Measurements from ENCODE around the gene RPS23. TPM values are rescaled to one million over a fixed set of nuclear protein-coding genes. Genes with fewer than 3 reads are reported as not detected.

The RPS23 gene
- polyA plus RNA-seq, 2 donors, result 1,380 to 2,621 TPM

- no peaks in the 10 kb centered on the region for H3K4me1 ChIP-seq (ENCODE audit: control insufficient read depth in 2 of 2, insufficient read depth in 2 of 2, low read length in 1 of 2)
- H3K27me3 ChIP-seq (ENCODE audit: control insufficient read depth in 1 of 2, insufficient read depth in 2 of 2, low read length in 2 of 2), result no peaks in the 10 kb centered on the region
- H3K4me3 ChIP-seq (ENCODE audit: low read depth in 1 of 2, low read length in 2 of 2), result no peak overlapping the region
- H3K9me3 ChIP-seq (ENCODE audit: control insufficient read depth in 2 of 2, insufficient read depth in 1 of 2, low read depth in 1 of 2, low read length in 1 of 2), result no peaks in the 10 kb centered on the region
- peaks cover 0 to 2% of the 10 kb centered on the region in 2 donors for H3K36me3 ChIP-seq (ENCODE audit: control insufficient read depth in 2 of 2, insufficient read depth in 2 of 2, low read length in 1 of 2)
- H3K27ac ChIP-seq (ENCODE audit: low read depth in 2 of 2, low read length in 1 of 2), result no peak overlapping the region
- 55% methylated on average over 17 of the region's 17 CpGs for WGBS, 2 donors
Measured at GRCh38 chr5:82312373-82312856, 34.3 kb upstream of the RPS23 start.

- H3K27ac ChIP-seq (ENCODE audit: low read depth in 2 of 2, low read length in 1 of 2), result no peak overlapping the region
- H3K4me1 ChIP-seq (ENCODE audit: control insufficient read depth in 2 of 2, insufficient read depth in 2 of 2, low read length in 1 of 2), result no peaks in the 10 kb centered on the region
- no peaks in the 10 kb centered on the region for H3K27me3 ChIP-seq (ENCODE audit: control insufficient read depth in 1 of 2, insufficient read depth in 2 of 2, low read length in 2 of 2)
- no peaks in the 10 kb centered on the region for H3K9me3 ChIP-seq (ENCODE audit: control insufficient read depth in 2 of 2, insufficient read depth in 1 of 2, low read depth in 1 of 2, low read length in 1 of 2)
- H3K4me3 ChIP-seq (ENCODE audit: low read depth in 1 of 2, low read length in 2 of 2), result no peak overlapping the region
- WGBS, 2 donors, result 67 to 75% methylated on average over 4 of the region's 4 CpGs
- peaks cover 0 to 2% of the 10 kb centered on the region in 2 donors for H3K36me3 ChIP-seq (ENCODE audit: control insufficient read depth in 2 of 2, insufficient read depth in 2 of 2, low read length in 1 of 2)
Measured at GRCh38 chr5:82309091-82309531, 31.0 kb upstream of the RPS23 start.

DNA sequence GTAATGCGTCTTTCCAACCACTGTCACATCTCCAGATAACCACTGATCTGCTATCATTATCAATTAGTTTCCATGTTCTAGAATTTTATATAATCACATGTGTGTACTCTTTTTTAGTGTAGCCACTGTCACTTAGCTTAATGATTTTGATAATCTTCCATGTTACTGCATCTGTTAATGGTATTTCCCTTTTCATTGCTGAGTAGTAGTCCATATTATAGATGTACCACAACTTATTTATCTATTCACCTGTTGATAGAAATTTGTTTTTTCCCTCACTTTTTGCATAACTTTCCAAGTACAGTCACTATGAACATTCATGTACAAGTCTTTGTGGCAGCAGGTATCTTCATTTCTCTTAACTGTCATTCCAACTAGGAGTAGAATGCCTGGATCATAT, 30.3 kb upstream of the RPS23 start:
- WGBS, 2 donors, result 96 to 100% methylated on average over 1 of the region's 1 CpG
- H3K36me3 ChIP-seq (ENCODE audit: control insufficient read depth in 2 of 2, insufficient read depth in 2 of 2, low read length in 1 of 2), result peaks cover 0 to 2% of the 10 kb centered on the region in 2 donors
- H3K4me3 ChIP-seq (ENCODE audit: low read depth in 1 of 2, low read length in 2 of 2), result no peak overlapping the region
- H3K27ac ChIP-seq (ENCODE audit: low read depth in 2 of 2, low read length in 1 of 2), result no peak overlapping the region
- H3K9me3 ChIP-seq (ENCODE audit: control insufficient read depth in 2 of 2, insufficient read depth in 1 of 2, low read depth in 1 of 2, low read length in 1 of 2), result no peaks in the 10 kb centered on the region
- no peaks in the 10 kb centered on the region for H3K4me1 ChIP-seq (ENCODE audit: control insufficient read depth in 2 of 2, insufficient read depth in 2 of 2, low read length in 1 of 2)
- H3K27me3 ChIP-seq (ENCODE audit: control insufficient read depth in 1 of 2, insufficient read depth in 2 of 2, low read length in 2 of 2), result no peaks in the 10 kb centered on the region

GRCh38 chr5:82307451-82307850, 29.3 kb upstream of the RPS23 start:
- no peaks in the 10 kb centered on the region for H3K27me3 ChIP-seq (ENCODE audit: control insufficient read depth in 1 of 2, insufficient read depth in 2 of 2, low read length in 2 of 2)
- H3K27ac ChIP-seq (ENCODE audit: low read depth in 2 of 2, low read length in 1 of 2), result no peak overlapping the region
- 57% methylated on average over 3 of the region's 3 CpGs for WGBS, 2 donors
- no peaks in the 10 kb centered on the region for H3K4me1 ChIP-seq (ENCODE audit: control insufficient read depth in 2 of 2, insufficient read depth in 2 of 2, low read length in 1 of 2)
- H3K36me3 ChIP-seq (ENCODE audit: control insufficient read depth in 2 of 2, insufficient read depth in 2 of 2, low read length in 1 of 2), result peaks cover 0 to 2% of the 10 kb centered on the region in 2 donors
- H3K9me3 ChIP-seq (ENCODE audit: control insufficient read depth in 2 of 2, insufficient read depth in 1 of 2, low read depth in 1 of 2, low read length in 1 of 2), result no peaks in the 10 kb centered on the region
- H3K4me3 ChIP-seq (ENCODE audit: low read depth in 1 of 2, low read length in 2 of 2), result no peak overlapping the region

GRCh38 chr5:82306151-82306550, 28.0 kb upstream of the RPS23 start:
- no peak overlapping the region for H3K4me3 ChIP-seq (ENCODE audit: low read depth in 1 of 2, low read length in 2 of 2)
- no peaks in the 10 kb centered on the region for H3K9me3 ChIP-seq (ENCODE audit: control insufficient read depth in 2 of 2, insufficient read depth in 1 of 2, low read depth in 1 of 2, low read length in 1 of 2)
- H3K27ac ChIP-seq (ENCODE audit: low read depth in 2 of 2, low read length in 1 of 2), result no peak overlapping the region
- H3K27me3 ChIP-seq (ENCODE audit: control insufficient read depth in 1 of 2, insufficient read depth in 2 of 2, low read length in 2 of 2), result no peaks in the 10 kb centered on the region
- no peaks in the 10 kb centered on the region for H3K4me1 ChIP-seq (ENCODE audit: control insufficient read depth in 2 of 2, insufficient read depth in 2 of 2, low read length in 1 of 2)
- no peaks in the 10 kb centered on the region for H3K36me3 ChIP-seq (ENCODE audit: control insufficient read depth in 2 of 2, insufficient read depth in 2 of 2, low read length in 1 of 2)
- WGBS, 2 donors, result 80 to 83% methylated on average over 2 of the region's 2 CpGs

- H3K9me3 ChIP-seq (ENCODE audit: control insufficient read depth in 2 of 2, insufficient read depth in 1 of 2, low read depth in 1 of 2, low read length in 1 of 2), result no peaks in the 10 kb centered on the region
- WGBS, 2 donors, result 94 to 97% methylated on average over 3 of the region's 3 CpGs
- no peak overlapping the region for H3K27ac ChIP-seq (ENCODE audit: low read depth in 2 of 2, low read length in 1 of 2)
- H3K4me3 ChIP-seq (ENCODE audit: low read depth in 1 of 2, low read length in 2 of 2), result no peak overlapping the region
- no peaks in the 10 kb centered on the region for H3K27me3 ChIP-seq (ENCODE audit: control insufficient read depth in 1 of 2, insufficient read depth in 2 of 2, low read length in 2 of 2)
- no peaks in the 10 kb centered on the region for H3K36me3 ChIP-seq (ENCODE audit: control insufficient read depth in 2 of 2, insufficient read depth in 2 of 2, low read length in 1 of 2)
- H3K4me1 ChIP-seq (ENCODE audit: control insufficient read depth in 2 of 2, insufficient read depth in 2 of 2, low read length in 1 of 2), result no peaks in the 10 kb centered on the region
Measured at GRCh38 chr5:82301190-82301589, 23.0 kb upstream of the RPS23 start.

- H3K9me3 ChIP-seq (ENCODE audit: control insufficient read depth in 2 of 2, insufficient read depth in 1 of 2, low read depth in 1 of 2, low read length in 1 of 2), result no peaks in the 10 kb centered on the region
- WGBS, 2 donors, result 41 to 48% methylated on average over 2 of the region's 2 CpGs
- no peaks in the 10 kb centered on the region for H3K27me3 ChIP-seq (ENCODE audit: control insufficient read depth in 1 of 2, insufficient read depth in 2 of 2, low read length in 2 of 2)
- no peak overlapping the region for H3K4me3 ChIP-seq (ENCODE audit: low read depth in 1 of 2, low read length in 2 of 2)
- H3K36me3 ChIP-seq (ENCODE audit: control insufficient read depth in 2 of 2, insufficient read depth in 2 of 2, low read length in 1 of 2), result no peaks in the 10 kb centered on the region
- no peaks in the 10 kb centered on the region for H3K4me1 ChIP-seq (ENCODE audit: control insufficient read depth in 2 of 2, insufficient read depth in 2 of 2, low read length in 1 of 2)
- no peak overlapping the region for H3K27ac ChIP-seq (ENCODE audit: low read depth in 2 of 2, low read length in 1 of 2)
Measured at GRCh38 chr5:82298668-82299067, 20.5 kb upstream of the RPS23 start.

DNA sequence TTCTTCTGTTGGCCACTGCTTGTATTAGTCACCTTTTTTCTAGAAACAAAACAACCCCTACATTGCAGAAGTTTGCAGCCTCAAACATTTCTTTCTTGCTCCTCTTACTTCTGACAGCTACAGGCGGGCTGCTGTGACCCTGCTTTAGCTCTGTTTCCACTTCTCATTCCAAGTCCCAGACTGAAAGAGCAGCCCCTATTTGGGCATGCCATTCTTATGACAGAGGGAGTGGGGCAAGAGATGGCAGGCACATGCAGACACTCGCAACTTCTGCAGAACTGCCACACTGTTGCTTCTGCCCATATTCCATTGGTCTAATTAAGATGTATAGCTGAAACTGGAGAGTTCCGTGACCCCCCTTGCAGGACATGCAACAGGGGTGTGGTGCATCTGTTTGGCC, 19.6 kb upstream of the RPS23 start:
- Histone ChIP-seq H3K27me3 (ENCODE audit: control insufficient read depth in 1 of 2, insufficient read depth in 2 of 2, low read length in 2 of 2) (no peaks in the 10 kb centered on the region), H3K4me3 (ENCODE audit: low read depth in 1 of 2, low read length in 2 of 2) (no peak overlapping the region), H3K9me3 (ENCODE audit: control insufficient read depth in 2 of 2, insufficient read depth in 1 of 2, low read depth in 1 of 2, low read length in 1 of 2) (no peaks in the 10 kb centered on the region), H3K36me3 (ENCODE audit: control insufficient read depth in 2 of 2, insufficient read depth in 2 of 2, low read length in 1 of 2) (no peaks in the 10 kb centered on the region), H3K4me1 (ENCODE audit: control insufficient read depth in 2 of 2, insufficient read depth in 2 of 2, low read length in 1 of 2) (no peaks in the 10 kb centered on the region), H3K27ac (ENCODE audit: low read depth in 2 of 2, low read length in 1 of 2) (no peak overlapping the region)
- WGBS, 2 donors, result 70 to 77% methylated on average over 3 of the region's 3 CpGs

DNA sequence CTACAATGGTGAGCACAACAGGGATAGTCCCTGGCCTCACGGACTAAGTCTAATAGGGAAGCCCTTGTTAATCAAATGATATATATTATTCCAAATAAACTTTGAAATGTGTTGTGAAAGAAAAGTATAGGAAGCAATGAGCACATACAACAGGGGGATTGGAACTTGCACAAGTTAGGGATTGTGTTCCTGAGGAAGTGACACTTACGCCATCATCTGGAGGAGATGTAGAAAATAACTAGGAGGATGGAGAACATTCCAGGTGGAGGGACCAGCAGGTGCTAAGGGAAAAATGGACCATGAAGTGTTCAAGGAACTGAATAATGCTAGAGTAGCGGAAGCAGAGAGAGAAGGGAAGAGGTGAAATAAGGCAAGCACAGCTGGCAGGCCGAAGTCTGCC, 18.8 kb upstream of the RPS23 start:
- no peak overlapping the region for H3K27ac ChIP-seq (ENCODE audit: low read depth in 2 of 2, low read length in 1 of 2)
- H3K36me3 ChIP-seq (ENCODE audit: control insufficient read depth in 2 of 2, insufficient read depth in 2 of 2, low read length in 1 of 2), result no peaks in the 10 kb centered on the region
- WGBS, 2 donors, result 95% methylated on average over 4 of the region's 4 CpGs
- H3K27me3 ChIP-seq (ENCODE audit: control insufficient read depth in 1 of 2, insufficient read depth in 2 of 2, low read length in 2 of 2), result no peaks in the 10 kb centered on the region
- H3K9me3 ChIP-seq (ENCODE audit: control insufficient read depth in 2 of 2, insufficient read depth in 1 of 2, low read depth in 1 of 2, low read length in 1 of 2), result no peaks in the 10 kb centered on the region
- no peak overlapping the region for H3K4me3 ChIP-seq (ENCODE audit: low read depth in 1 of 2, low read length in 2 of 2)
- H3K4me1 ChIP-seq (ENCODE audit: control insufficient read depth in 2 of 2, insufficient read depth in 2 of 2, low read length in 1 of 2), result no peaks in the 10 kb centered on the region

DNA sequence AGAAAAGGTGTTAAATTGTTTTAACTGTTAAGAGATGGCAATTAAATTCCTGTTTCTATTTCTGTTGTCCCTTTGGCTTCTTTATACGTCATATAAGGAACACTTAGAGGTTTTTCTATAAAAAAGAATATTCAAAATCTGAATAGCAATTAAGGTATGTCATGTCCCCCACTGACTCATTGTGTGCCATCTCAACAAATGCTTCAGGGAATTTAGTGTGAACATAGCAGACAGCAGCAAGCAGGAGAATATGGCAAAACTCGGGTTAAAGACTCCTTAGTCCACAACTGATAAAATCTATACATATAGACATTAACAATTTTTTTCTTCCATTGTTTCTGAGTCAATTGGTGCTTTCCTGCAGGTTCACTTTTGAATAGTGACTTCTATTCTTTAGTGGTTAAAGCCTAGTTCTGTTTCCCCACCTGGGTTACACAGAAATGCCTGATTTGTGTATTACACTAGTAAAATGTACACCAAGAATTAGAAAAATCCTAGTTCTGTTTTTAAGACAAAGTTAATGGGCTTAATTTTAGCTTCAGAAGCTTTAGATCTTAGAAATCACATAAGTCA, 17.9 kb upstream of the RPS23 start:
- H3K9me3 ChIP-seq (ENCODE audit: control insufficient read depth in 2 of 2, insufficient read depth in 1 of 2, low read depth in 1 of 2, low read length in 1 of 2), result no peaks in the 10 kb centered on the region
- 80 to 81% methylated on average over 2 of the region's 2 CpGs for WGBS, 2 donors
- H3K36me3 ChIP-seq (ENCODE audit: control insufficient read depth in 2 of 2, insufficient read depth in 2 of 2, low read length in 1 of 2), result no peaks in the 10 kb centered on the region
- no peak overlapping the region for H3K27ac ChIP-seq (ENCODE audit: low read depth in 2 of 2, low read length in 1 of 2)
- no peaks in the 10 kb centered on the region for H3K27me3 ChIP-seq (ENCODE audit: control insufficient read depth in 1 of 2, insufficient read depth in 2 of 2, low read length in 2 of 2)
- H3K4me3 ChIP-seq (ENCODE audit: low read depth in 1 of 2, low read length in 2 of 2), result no peak overlapping the region
- H3K4me1 ChIP-seq (ENCODE audit: control insufficient read depth in 2 of 2, insufficient read depth in 2 of 2, low read length in 1 of 2), result no peaks in the 10 kb centered on the region
